ENCODE measurements around the gene ILDR2. TPM values are rescaled to one million over a fixed set of nuclear protein-coding genes. Genes with fewer than 3 reads are reported as not detected.

The ILDR2 gene
- total and polyA plus RNA-seq, 4 donors = 16.3 to 27.6 (median 20.5) TPM

- no peak overlapping the region for H3K4me3 ChIP-seq (ENCODE audit: low read depth, low read length)
These were observed 60.3 kb downstream of the ILDR2 start for GRCh38 chr1:166915042-166915441.

DNA sequence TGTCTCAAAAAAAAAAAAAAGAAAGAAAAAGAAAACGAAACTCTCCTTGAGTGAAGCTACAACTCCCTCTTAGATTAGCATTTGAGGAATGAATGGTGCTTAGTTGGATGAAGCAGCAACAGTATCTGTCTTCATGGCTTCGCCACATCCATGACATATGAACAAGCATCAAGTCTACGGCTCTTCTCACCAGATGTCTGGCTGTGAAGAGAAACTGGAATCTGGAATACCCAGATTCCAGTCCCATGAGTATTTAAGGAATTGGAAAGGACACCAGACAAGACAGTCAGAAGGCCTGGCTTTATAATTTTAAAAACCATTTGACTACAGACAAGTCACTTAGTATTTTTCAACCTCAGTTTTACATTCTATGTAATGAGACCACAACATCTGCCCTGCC lies 61.2 kb downstream of the ILDR2 start:
- Histone ChIP-seq H3K36me3 (ENCODE audit: control insufficient read depth, insufficient read depth, low read length) (peaks cover 2% of the 10 kb centered on the region), H3K4me1 (ENCODE audit: control insufficient read depth, insufficient read depth, low read length) (no peaks in the 10 kb centered on the region), H3K9me3 (ENCODE audit: control insufficient read depth, insufficient read depth, low read length) (peaks cover 6% of the 10 kb centered on the region), H3K4me3 (ENCODE audit: low read depth, low read length) (no peak overlapping the region), H3K27me3 (ENCODE audit: control insufficient read depth, insufficient read depth, low read length) (no peaks in the 10 kb centered on the region), H3K27ac (ENCODE audit: low read depth, low read length) (no peak overlapping the region)
- no peak for DNase-seq (ENCODE audit: low read depth in 4 of 6, low spot score in 6 of 6)
- no CpG with 5 or more reads among the region's 3 CpGs for WGBS (ENCODE audit: insufficient coverage)

More at GRCh38 chr1:166915042-166915441, 60.3 kb downstream of the ILDR2 start:
- H3K4me1 ChIP-seq (ENCODE audit: control insufficient read depth, insufficient read depth, low read length) = no peaks in the 10 kb centered on the region
- DNase-seq (ENCODE audit: low read depth in 4 of 6, low spot score in 6 of 6) = no peak
- WGBS (ENCODE audit: insufficient coverage) = 100% methylated on average over 1 of the region's 1 CpG
- peaks cover 6% of the 10 kb centered on the region for H3K9me3 ChIP-seq (ENCODE audit: control insufficient read depth, insufficient read depth, low read length)
- no peak overlapping the region for H3K27ac ChIP-seq (ENCODE audit: low read depth, low read length)
- H3K36me3 ChIP-seq (ENCODE audit: control insufficient read depth, insufficient read depth, low read length) = peaks cover 2% of the 10 kb centered on the region
- H3K27me3 ChIP-seq (ENCODE audit: control insufficient read depth, insufficient read depth, low read length) = peaks cover 6% of the 10 kb centered on the region

- Histone ChIP-seq H3K36me3 (ENCODE audit: control insufficient read depth, insufficient read depth, low read length) (peaks cover 2% of the 10 kb centered on the region), H3K27ac (ENCODE audit: low read depth, low read length) (no peak overlapping the region), H3K27me3 (ENCODE audit: control insufficient read depth, insufficient read depth, low read length) (no peaks in the 10 kb centered on the region), H3K4me3 (ENCODE audit: low read depth, low read length) (no peak overlapping the region), H3K4me1 (ENCODE audit: control insufficient read depth, insufficient read depth, low read length) (no peaks in the 10 kb centered on the region), H3K9me3 (ENCODE audit: control insufficient read depth, insufficient read depth, low read length) (peaks cover 6% of the 10 kb centered on the region)
- no CpG with 5 or more reads among the region's 1 CpG for WGBS (ENCODE audit: insufficient coverage)
- no peak for DNase-seq (ENCODE audit: low read depth in 4 of 6, low spot score in 6 of 6)
These were observed 63.7 kb downstream of the ILDR2 start for GRCh38 chr1:166911624-166912023.

GRCh38 chr1:166910396-166910994 lies 64.8 kb downstream of the ILDR2 start:
- peak in 5 of 6 donors; percentile 51 to 92 (median 58) for DNase-seq (ENCODE audit: low read depth in 4 of 6, low spot score in 6 of 6)

DNA sequence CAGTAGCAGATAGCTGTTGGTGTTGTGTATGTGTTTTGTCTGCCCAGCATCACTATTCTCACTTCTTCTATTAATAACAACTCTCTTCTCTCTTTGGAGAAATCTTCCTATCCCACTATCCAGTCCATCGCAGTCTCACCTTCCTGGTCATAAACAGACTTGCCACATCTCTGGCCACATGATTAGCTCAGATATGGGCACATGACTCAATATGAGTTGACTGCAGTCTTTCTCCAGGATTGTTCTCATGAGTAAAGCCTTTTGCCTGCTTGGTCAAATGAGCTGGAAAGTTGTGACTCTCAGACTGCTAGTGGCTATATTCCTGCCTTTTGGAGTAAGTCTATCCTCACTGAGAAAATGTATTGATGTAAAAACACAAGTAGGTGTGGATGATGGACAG lies 66.4 kb downstream of the ILDR2 start:
- H3K9me3 ChIP-seq (ENCODE audit: control insufficient read depth, insufficient read depth, low read length) = peaks cover 6% of the 10 kb centered on the region
- WGBS (ENCODE audit: insufficient coverage) = 80% methylated on average over 1 of the region's 1 CpG
- no peak overlapping the region for H3K4me3 ChIP-seq (ENCODE audit: low read depth, low read length)
- H3K4me1 ChIP-seq (ENCODE audit: control insufficient read depth, insufficient read depth, low read length) = no peaks in the 10 kb centered on the region
- DNase-seq (ENCODE audit: low read depth in 4 of 6, low spot score in 6 of 6) = no peak
- H3K36me3 ChIP-seq (ENCODE audit: control insufficient read depth, insufficient read depth, low read length) = no peaks in the 10 kb centered on the region
- H3K27me3 ChIP-seq (ENCODE audit: control insufficient read depth, insufficient read depth, low read length) = no peaks in the 10 kb centered on the region
- no peak overlapping the region for H3K27ac ChIP-seq (ENCODE audit: low read depth, low read length)

More at GRCh38 chr1:166910396-166910994, 64.8 kb downstream of the ILDR2 start:
- Histone ChIP-seq H3K36me3 (ENCODE audit: control insufficient read depth, insufficient read depth, low read length) (no peaks in the 10 kb centered on the region), H3K9me3 (ENCODE audit: control insufficient read depth, insufficient read depth, low read length) (peaks cover 6% of the 10 kb centered on the region), H3K27ac (ENCODE audit: low read depth, low read length) (no peak overlapping the region), H3K4me1 (ENCODE audit: control insufficient read depth, insufficient read depth, low read length) (no peaks in the 10 kb centered on the region), H3K27me3 (ENCODE audit: control insufficient read depth, insufficient read depth, low read length) (no peaks in the 10 kb centered on the region), H3K4me3 (ENCODE audit: low read depth, low read length) (no peak overlapping the region)
- WGBS (ENCODE audit: insufficient coverage) = no CpG with 5 or more reads among the region's 1 CpG

DNA sequence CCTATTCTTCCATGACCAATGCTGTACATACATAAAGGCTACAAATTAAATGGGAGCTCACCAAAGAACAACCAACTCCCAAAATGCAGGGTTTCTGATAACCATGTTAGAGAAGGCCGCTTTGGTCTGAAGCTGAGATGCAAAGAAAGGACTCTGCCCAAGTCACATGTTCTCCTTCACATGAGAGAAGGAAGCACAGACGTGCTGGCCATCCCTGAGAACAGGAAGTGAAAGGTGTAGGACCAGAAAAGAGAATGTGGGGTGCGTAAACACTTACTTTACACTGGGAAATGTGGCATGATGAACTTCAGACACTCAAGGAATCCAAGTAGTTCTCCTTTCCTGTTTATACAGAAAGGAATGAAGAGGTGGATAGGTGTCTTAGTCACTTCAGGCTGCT lies 67.6 kb downstream of the ILDR2 start:
- H3K4me3 ChIP-seq (ENCODE audit: low read depth, low read length) = no peak overlapping the region
- no peaks in the 10 kb centered on the region for H3K27me3 ChIP-seq (ENCODE audit: control insufficient read depth, insufficient read depth, low read length)
- H3K4me1 ChIP-seq (ENCODE audit: control insufficient read depth, insufficient read depth, low read length) = no peaks in the 10 kb centered on the region
- no peak for DNase-seq (ENCODE audit: low read depth in 4 of 6, low spot score in 6 of 6)
- H3K9me3 ChIP-seq (ENCODE audit: control insufficient read depth, insufficient read depth, low read length) = peaks cover 6% of the 10 kb centered on the region
- no peaks in the 10 kb centered on the region for H3K36me3 ChIP-seq (ENCODE audit: control insufficient read depth, insufficient read depth, low read length)
- WGBS (ENCODE audit: insufficient coverage) = no CpG with 5 or more reads among the region's 3 CpGs
- H3K27ac ChIP-seq (ENCODE audit: low read depth, low read length) = no peak overlapping the region

DNA sequence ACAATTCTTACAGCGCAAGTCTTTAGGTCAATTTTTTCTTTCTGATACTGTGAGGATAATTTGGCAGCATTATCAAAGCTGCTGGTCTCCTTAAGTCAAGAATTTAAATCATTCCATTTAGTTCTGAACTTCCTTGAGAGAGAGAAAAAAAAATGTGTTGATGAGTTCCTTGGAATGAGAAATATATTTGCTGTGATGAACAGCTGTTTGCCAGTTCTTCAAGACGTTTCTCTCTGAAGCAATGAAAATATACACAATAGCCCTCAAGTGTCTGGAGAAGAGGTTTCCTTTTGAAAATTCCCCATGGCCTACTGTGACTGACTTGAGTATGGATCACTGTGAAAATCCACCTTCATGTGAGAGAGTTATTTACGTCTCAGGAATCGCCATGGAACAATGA lies 68.3 kb downstream of the ILDR2 start:
- H3K27me3 ChIP-seq (ENCODE audit: control insufficient read depth, insufficient read depth, low read length) = no peaks in the 10 kb centered on the region
- H3K4me1 ChIP-seq (ENCODE audit: control insufficient read depth, insufficient read depth, low read length) = no peaks in the 10 kb centered on the region
- H3K36me3 ChIP-seq (ENCODE audit: control insufficient read depth, insufficient read depth, low read length) = no peaks in the 10 kb centered on the region
- H3K4me3 ChIP-seq (ENCODE audit: low read depth, low read length) = no peak overlapping the region
- DNase-seq (ENCODE audit: low read depth in 4 of 6, low spot score in 6 of 6) = no peak
- WGBS (ENCODE audit: insufficient coverage) = 82% methylated on average over 2 of the region's 4 CpGs
- no peak overlapping the region for H3K27ac ChIP-seq (ENCODE audit: low read depth, low read length)
- H3K9me3 ChIP-seq (ENCODE audit: control insufficient read depth, insufficient read depth, low read length) = peaks cover 5% of the 10 kb centered on the region

DNA sequence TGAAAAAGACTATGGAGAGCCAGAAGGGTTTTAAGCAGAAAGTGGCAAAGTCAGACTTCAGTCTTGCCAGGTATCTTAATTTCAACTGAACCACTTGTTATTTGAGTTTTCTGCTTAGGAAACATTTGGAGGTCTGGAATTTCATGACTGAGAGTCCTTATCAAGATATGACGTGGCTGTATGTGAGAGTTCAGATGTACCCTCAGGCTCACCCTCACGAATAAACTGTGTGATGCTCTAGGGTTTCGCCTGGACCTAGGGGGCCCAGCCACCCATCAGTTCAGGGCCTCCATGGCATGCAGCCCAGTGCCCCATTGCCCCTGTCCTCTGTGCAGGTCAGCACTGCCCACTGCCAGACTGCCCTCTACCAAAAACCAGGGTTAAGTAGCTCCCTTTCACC lies 68.7 kb downstream of the ILDR2 start:
- Histone ChIP-seq H3K27me3 (ENCODE audit: control insufficient read depth, insufficient read depth, low read length) (no peaks in the 10 kb centered on the region), H3K36me3 (ENCODE audit: control insufficient read depth, insufficient read depth, low read length) (no peaks in the 10 kb centered on the region), H3K9me3 (ENCODE audit: control insufficient read depth, insufficient read depth, low read length) (peaks cover under 1% of the 10 kb centered on the region), H3K4me1 (ENCODE audit: control insufficient read depth, insufficient read depth, low read length) (no peaks in the 10 kb centered on the region), H3K4me3 (ENCODE audit: low read depth, low read length) (no peak overlapping the region), H3K27ac (ENCODE audit: low read depth, low read length) (no peak overlapping the region)
- no peak for DNase-seq (ENCODE audit: low read depth in 4 of 6, low spot score in 6 of 6)
- 90% methylated on average over 3 of the region's 3 CpGs for WGBS (ENCODE audit: insufficient coverage)

- no peak overlapping the region for H3K27ac ChIP-seq (ENCODE audit: low read depth, low read length)
These were observed 69.4 kb downstream of the ILDR2 start for GRCh38 chr1:166905900-166906299.

GRCh38 chr1:166905136-166905535 lies 70.2 kb downstream of the ILDR2 start:
- H3K4me3 ChIP-seq (ENCODE audit: low read depth, low read length) = no peak overlapping the region
- H3K27ac ChIP-seq (ENCODE audit: low read depth, low read length) = no peak overlapping the region
- no peaks in the 10 kb centered on the region for H3K27me3 ChIP-seq (ENCODE audit: control insufficient read depth, insufficient read depth, low read length)
- H3K36me3 ChIP-seq (ENCODE audit: control insufficient read depth, insufficient read depth, low read length) = no peaks in the 10 kb centered on the region
- H3K9me3 ChIP-seq (ENCODE audit: control insufficient read depth, insufficient read depth, low read length) = no peaks in the 10 kb centered on the region
- WGBS (ENCODE audit: insufficient coverage) = 75% methylated on average over 2 of the region's 2 CpGs
- no peaks in the 10 kb centered on the region for H3K4me1 ChIP-seq (ENCODE audit: control insufficient read depth, insufficient read depth, low read length)
- DNase-seq (ENCODE audit: low read depth in 4 of 6, low spot score in 6 of 6) = no peak

More at GRCh38 chr1:166905900-166906299, 69.4 kb downstream of the ILDR2 start:
- H3K36me3 ChIP-seq (ENCODE audit: control insufficient read depth, insufficient read depth, low read length) = no peaks in the 10 kb centered on the region
- H3K4me3 ChIP-seq (ENCODE audit: low read depth, low read length) = no peak overlapping the region
- no peaks in the 10 kb centered on the region for H3K9me3 ChIP-seq (ENCODE audit: control insufficient read depth, insufficient read depth, low read length)
- no peak for DNase-seq (ENCODE audit: low read depth in 4 of 6, low spot score in 6 of 6)
- H3K27me3 ChIP-seq (ENCODE audit: control insufficient read depth, insufficient read depth, low read length) = no peaks in the 10 kb centered on the region
- WGBS (ENCODE audit: insufficient coverage) = no CpG with 5 or more reads among the region's 3 CpGs
- no peaks in the 10 kb centered on the region for H3K4me1 ChIP-seq (ENCODE audit: control insufficient read depth, insufficient read depth, low read length)

Data from spinal cord (tissue), 10 donors.